ENCODE measurements around the gene CDX1. TPM values are rescaled to one million over a fixed set of nuclear protein-coding genes. Genes with fewer than 3 reads are reported as not detected.

CDX1 gene
- total RNA-seq = 0.21 TPM
- not detected for polyA plus RNA-seq

DNA sequence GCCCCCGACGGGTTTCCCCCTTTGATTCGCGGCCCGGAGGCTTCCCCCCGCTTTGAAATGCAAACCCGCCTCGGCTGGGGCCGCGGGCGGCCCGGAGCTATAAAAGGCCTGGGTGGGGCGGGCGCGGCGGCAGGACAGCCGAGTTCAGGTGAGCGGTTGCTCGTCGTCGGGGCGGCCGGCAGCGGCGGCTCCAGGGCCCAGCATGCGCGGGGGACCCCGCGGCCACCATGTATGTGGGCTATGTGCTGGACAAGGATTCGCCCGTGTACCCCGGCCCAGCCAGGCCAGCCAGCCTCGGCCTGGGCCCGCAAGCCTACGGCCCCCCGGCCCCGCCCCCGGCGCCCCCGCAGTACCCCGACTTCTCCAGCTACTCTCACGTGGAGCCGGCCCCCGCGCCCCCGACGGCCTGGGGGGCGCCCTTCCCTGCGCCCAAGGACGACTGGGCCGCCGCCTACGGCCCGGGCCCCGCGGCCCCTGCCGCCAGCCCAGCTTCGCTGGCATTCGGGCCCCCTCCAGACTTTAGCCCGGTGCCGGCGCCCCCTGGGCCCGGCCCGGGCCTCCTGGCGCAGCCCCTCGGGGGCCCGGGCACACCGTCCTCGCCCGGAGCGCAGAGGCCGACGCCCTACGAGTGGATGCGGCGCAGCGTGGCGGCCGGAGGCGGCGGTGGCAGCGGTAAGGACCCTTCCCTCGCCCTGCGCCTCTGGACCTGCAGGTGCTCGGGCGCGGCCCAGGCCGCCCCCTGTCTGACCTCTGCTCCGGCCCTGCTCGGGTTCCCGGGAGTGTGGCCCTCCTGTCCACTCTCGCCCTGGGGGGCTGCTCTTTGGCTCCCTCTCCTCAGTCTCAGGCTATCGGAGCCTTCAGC, at the start of gene CDX1:
Gene CDX1, plus strand, starts transcription at position 129 of the 862 bp plus-strand sequence. Its CDS starts 99 bp downstream, at position 228.
- DNase-seq (ENCODE audit: extremely low spot score) = no peak
- Histone ChIP-seq H3K4me3 (ENCODE audit: low read depth, low read length) (no peak within 1 kb of the TSS), H3K4me1 (ENCODE audit: insufficient read depth) (no peaks in the 10 kb centered on the region), H3K36me3 (ENCODE audit: insufficient read depth) (no peaks in the 10 kb centered on the region), H3K27ac (ENCODE audit: low read depth) (no peak within 1 kb of the TSS)
- WGBS = 51% methylated on average over 93 of the region's 93 CpGs

DNA sequence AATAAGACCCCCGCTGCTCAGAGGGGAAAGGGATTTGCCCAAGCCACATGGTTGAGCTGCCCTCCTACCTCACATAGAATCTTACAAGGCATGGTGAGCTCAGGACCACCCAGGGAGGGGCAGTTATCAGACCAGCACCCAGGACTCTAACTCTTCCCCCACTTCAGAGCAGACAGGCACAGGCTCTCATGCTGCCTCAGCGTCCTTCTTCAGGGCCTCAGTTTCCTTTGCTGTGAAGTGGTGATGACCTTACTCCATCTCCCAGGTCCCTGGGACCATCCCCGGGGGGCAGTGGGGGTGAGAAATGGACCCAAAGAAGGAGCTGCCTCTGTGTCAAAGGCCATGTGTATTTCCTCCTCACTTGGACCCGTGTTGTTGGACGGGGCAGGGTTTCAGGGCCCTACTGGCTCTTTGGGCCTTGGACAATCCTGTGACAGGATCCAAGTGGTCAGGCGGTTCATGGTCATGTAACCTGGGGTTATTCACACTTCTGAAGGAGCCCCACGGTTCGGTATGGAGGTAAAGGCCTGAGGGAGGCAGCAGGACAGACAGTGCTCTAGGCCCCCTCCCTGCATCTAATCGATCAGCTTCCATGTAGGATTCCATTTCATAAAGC, 48.5 kb upstream of the CDX1 start:
- WGBS = 84% methylated on average over 9 of the region's 9 CpGs
- H3K4me1 ChIP-seq (ENCODE audit: insufficient read depth) = no peaks in the 10 kb centered on the region
- no peak overlapping the region for H3K4me3 ChIP-seq (ENCODE audit: low read depth, low read length)
- no peaks in the 10 kb centered on the region for H3K36me3 ChIP-seq (ENCODE audit: insufficient read depth)
- no peak overlapping the region for H3K27ac ChIP-seq (ENCODE audit: low read depth)
- DNase-seq (ENCODE audit: extremely low spot score) = no peak

- no peaks in the 10 kb centered on the region for H3K36me3 ChIP-seq (ENCODE audit: insufficient read depth)
- no peak overlapping the region for H3K4me3 ChIP-seq (ENCODE audit: low read depth, low read length)
- no peaks in the 10 kb centered on the region for H3K4me1 ChIP-seq (ENCODE audit: insufficient read depth)
- DNase-seq (ENCODE audit: extremely low spot score) = no peak
- H3K27ac ChIP-seq (ENCODE audit: low read depth) = no peak overlapping the region
- 86% methylated on average over 11 of the region's 11 CpGs for WGBS
Measured at GRCh38 chr5:150118561-150119229, 47.9 kb upstream of the CDX1 start.

GRCh38 chr5:150119421-150120061, 47.0 kb upstream of the CDX1 start:
- no peak for DNase-seq (ENCODE audit: extremely low spot score)
- Histone ChIP-seq H3K4me3 (ENCODE audit: low read depth, low read length) (no peak overlapping the region), H3K27ac (ENCODE audit: low read depth) (no peak overlapping the region), H3K36me3 (ENCODE audit: insufficient read depth) (no peaks in the 10 kb centered on the region), H3K4me1 (ENCODE audit: insufficient read depth) (no peaks in the 10 kb centered on the region)
- 85% methylated on average over 10 of the region's 10 CpGs for WGBS

GRCh38 chr5:150120062-150120441, 46.5 kb upstream of the CDX1 start:
- no peak for DNase-seq (ENCODE audit: extremely low spot score)
- no peaks in the 10 kb centered on the region for H3K4me1 ChIP-seq (ENCODE audit: insufficient read depth)
- no peaks in the 10 kb centered on the region for H3K36me3 ChIP-seq (ENCODE audit: insufficient read depth)
- H3K4me3 ChIP-seq (ENCODE audit: low read depth, low read length) = no peak overlapping the region
- WGBS = 93% methylated on average over 3 of the region's 3 CpGs
- H3K27ac ChIP-seq (ENCODE audit: low read depth) = no peak overlapping the region

GRCh38 chr5:150120617-150121447, 45.7 kb upstream of the CDX1 start:
- H3K36me3 ChIP-seq (ENCODE audit: insufficient read depth) = no peaks in the 10 kb centered on the region
- H3K4me3 ChIP-seq (ENCODE audit: low read depth, low read length) = no peak overlapping the region
- no peak overlapping the region for H3K27ac ChIP-seq (ENCODE audit: low read depth)
- no peak for DNase-seq (ENCODE audit: extremely low spot score)
- WGBS = 82% methylated on average over 19 of the region's 19 CpGs
- no peaks in the 10 kb centered on the region for H3K4me1 ChIP-seq (ENCODE audit: insufficient read depth)

DNA sequence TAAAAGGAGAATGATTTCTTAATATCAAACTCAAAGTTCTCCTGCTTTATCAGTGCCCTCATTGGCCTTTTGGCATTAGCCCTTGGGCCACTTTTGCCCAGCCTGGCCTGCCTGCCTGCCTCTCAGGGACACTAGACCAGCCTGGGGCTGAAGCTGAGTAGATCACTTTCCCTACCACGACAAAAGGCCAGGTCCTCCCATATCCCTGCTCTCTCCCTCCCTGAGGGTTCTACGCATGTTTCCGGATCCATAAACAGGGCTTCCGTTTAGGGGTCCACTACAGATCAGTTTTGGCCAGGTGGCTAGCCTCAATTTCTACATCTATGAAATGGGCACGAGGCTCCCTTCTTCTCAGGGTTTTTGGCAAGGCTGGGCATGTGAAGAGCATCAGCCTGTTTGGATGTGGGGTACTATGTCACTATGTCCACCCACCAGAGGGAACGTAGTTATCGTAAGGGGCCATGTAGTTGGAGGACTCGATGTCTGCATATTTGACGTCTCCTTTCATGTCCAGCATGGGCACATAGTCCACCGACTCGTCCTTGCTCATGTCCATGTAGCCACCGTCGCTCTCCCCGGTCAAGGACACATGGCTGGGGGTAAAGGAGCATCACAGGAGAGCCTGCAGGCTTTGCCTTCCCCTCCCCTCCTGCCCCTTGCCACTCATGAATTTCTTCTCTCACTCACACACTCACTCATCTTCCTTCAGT, 45.0 kb upstream of the CDX1 start:
- no peaks in the 10 kb centered on the region for H3K36me3 ChIP-seq (ENCODE audit: insufficient read depth)
- H3K27ac ChIP-seq (ENCODE audit: low read depth) = no peak overlapping the region
- 94% methylated on average over 14 of the region's 14 CpGs for WGBS
- no peak for DNase-seq (ENCODE audit: extremely low spot score)
- no peaks in the 10 kb centered on the region for H3K4me1 ChIP-seq (ENCODE audit: insufficient read depth)
- no peak overlapping the region for H3K4me3 ChIP-seq (ENCODE audit: low read depth, low read length)

- WGBS = 64% methylated on average over 5 of the region's 5 CpGs
- no peak overlapping the region for H3K27ac ChIP-seq (ENCODE audit: low read depth)
- H3K4me3 ChIP-seq (ENCODE audit: low read depth, low read length) = no peak overlapping the region
- H3K36me3 ChIP-seq (ENCODE audit: insufficient read depth) = no peaks in the 10 kb centered on the region
- H3K4me1 ChIP-seq (ENCODE audit: insufficient read depth) = no peaks in the 10 kb centered on the region
- DNase-seq (ENCODE audit: extremely low spot score) = no peak
Measured at GRCh38 chr5:150122158-150122510, 44.4 kb upstream of the CDX1 start.

GRCh38 chr5:150122536-150123481, 43.8 kb upstream of the CDX1 start:
- Histone ChIP-seq H3K4me1 (ENCODE audit: insufficient read depth) (no peaks in the 10 kb centered on the region), H3K27ac (ENCODE audit: low read depth) (no peak overlapping the region), H3K36me3 (ENCODE audit: insufficient read depth) (no peaks in the 10 kb centered on the region), H3K4me3 (ENCODE audit: low read depth, low read length) (no peak overlapping the region)
- DNase-seq (ENCODE audit: extremely low spot score) = no peak
- 94% methylated on average over 15 of the region's 15 CpGs for WGBS

DNA sequence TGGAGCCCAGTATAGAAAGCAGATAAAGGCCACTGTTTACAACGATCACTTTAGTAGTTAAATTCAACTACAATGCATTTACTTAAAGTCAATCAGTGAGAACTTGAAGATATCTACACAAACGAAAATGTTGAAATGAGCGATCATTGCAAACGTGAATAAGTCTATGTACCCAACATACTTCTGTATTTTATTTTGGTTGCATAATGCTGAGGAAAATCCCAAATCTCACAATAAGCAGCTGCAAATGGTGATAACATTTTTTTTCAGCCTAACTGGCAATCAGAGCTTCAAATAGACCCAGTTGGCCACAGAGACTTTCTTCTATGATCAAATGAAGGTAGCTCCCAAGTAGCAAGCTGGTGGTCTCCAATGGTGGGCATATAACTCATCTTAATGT, 43.0 kb upstream of the CDX1 start:
- Histone ChIP-seq H3K4me3 (ENCODE audit: low read depth, low read length) (no peak overlapping the region), H3K27ac (ENCODE audit: low read depth) (no peak overlapping the region), H3K36me3 (ENCODE audit: insufficient read depth) (no peaks in the 10 kb centered on the region), H3K4me1 (ENCODE audit: insufficient read depth) (no peaks in the 10 kb centered on the region)
- DNase-seq (ENCODE audit: extremely low spot score) = no peak
- 77% methylated on average over 4 of the region's 4 CpGs for WGBS

- H3K4me1 ChIP-seq (ENCODE audit: insufficient read depth) = no peaks in the 10 kb centered on the region
- H3K4me3 ChIP-seq (ENCODE audit: low read depth, low read length) = no peak overlapping the region
- H3K27ac ChIP-seq (ENCODE audit: low read depth) = no peak overlapping the region
- H3K36me3 ChIP-seq (ENCODE audit: insufficient read depth) = no peaks in the 10 kb centered on the region
- DNase-seq (ENCODE audit: extremely low spot score) = no peak
- WGBS = 83% methylated on average over 11 of the region's 11 CpGs
Measured at GRCh38 chr5:150124111-150124557, 42.4 kb upstream of the CDX1 start.

DNA sequence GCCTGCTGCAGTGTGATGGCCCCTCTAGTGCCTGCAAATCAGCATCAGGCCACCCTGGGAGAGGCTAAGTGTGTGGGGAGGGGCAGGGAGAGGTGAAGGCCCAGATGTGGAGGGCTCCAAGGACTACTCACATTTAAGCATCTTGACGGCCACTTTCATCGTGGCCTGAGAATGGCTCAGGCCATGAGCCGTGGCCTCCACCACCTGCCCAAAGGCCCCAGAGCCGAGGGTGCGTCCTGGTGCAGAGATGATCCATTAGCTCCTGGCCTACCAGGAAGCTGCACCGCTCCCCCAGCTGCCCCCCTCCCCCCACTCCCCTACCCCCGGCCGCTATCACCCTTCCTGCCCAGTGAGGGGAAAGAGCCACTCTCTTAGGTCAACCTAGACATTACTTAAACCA, 42.0 kb upstream of the CDX1 start:
- Histone ChIP-seq H3K4me3 (ENCODE audit: low read depth, low read length) (no peak overlapping the region), H3K36me3 (ENCODE audit: insufficient read depth) (no peaks in the 10 kb centered on the region), H3K4me1 (ENCODE audit: insufficient read depth) (no peaks in the 10 kb centered on the region), H3K27ac (ENCODE audit: low read depth) (no peak overlapping the region)
- no peak for DNase-seq (ENCODE audit: extremely low spot score)
- WGBS = 85% methylated on average over 8 of the region's 8 CpGs

All from urinary bladder (tissue), 4 donors.